ENCODE data around the gene SH2D3A.

The SH2D3A gene

GRCh38 chr19:6721138-6721474 is 46.1 kb downstream of the SH2D3A start:
- H3K4me3 ChIP-seq (ENCODE audit: low read length) = no peak overlapping the region
- no peaks in the 10 kb centered on the region for H3K36me3 ChIP-seq (ENCODE audit: control insufficient read depth, insufficient read depth, low read length)
- no peak for DNase-seq (ENCODE audit: low read depth, low spot score)
- no peaks in the 10 kb centered on the region for H3K9me3 ChIP-seq (ENCODE audit: control insufficient read depth, insufficient read depth, low read length)
- no peak overlapping the region for H3K27ac ChIP-seq (ENCODE audit: low read length)
- peaks cover 7% of the 10 kb centered on the region; the same call in 1 of the 2 replicates for H3K4me1 ChIP-seq (ENCODE audit: control insufficient read depth, insufficient read depth, low read length)
- no peaks in the 10 kb centered on the region for H3K27me3 ChIP-seq (ENCODE audit: control insufficient read depth, insufficient read depth, low read length)

GRCh38 chr19:6720369-6721137 is 46.7 kb downstream of the SH2D3A start, which contains the start of gene C3:
C3 (minus strand) TSS chr19:6720650; CDS start chr19:6720589, 61 bp downstream.
- Histone ChIP-seq H3K4me1 (ENCODE audit: control insufficient read depth, insufficient read depth, low read length) (peaks cover 7% of the 10 kb centered on the region; the same call in 1 of the 2 replicates), H3K27ac (ENCODE audit: low read length) (no peak within 1 kb of the TSS), H3K27me3 (ENCODE audit: control insufficient read depth, insufficient read depth, low read length) (no peaks in the 10 kb centered on the region), H3K4me3 (ENCODE audit: low read length) (no peak within 1 kb of the TSS), H3K9me3 (ENCODE audit: control insufficient read depth, insufficient read depth, low read length) (no peaks in the 10 kb centered on the region), H3K36me3 (ENCODE audit: control insufficient read depth, insufficient read depth, low read length) (no peaks in the 10 kb centered on the region)
- no peak for DNase-seq (ENCODE audit: low read depth, low spot score)
- WGBS (ENCODE audit: insufficient coverage, insufficient read length) = no CpG with 5 or more reads among the region's 4 CpGs

GRCh38 chr19:6719992-6720368 is 47.3 kb downstream of the SH2D3A start:
- DNase-seq (ENCODE audit: low read depth, low spot score) = no peak
- no peak overlapping the region for H3K27ac ChIP-seq (ENCODE audit: low read length)
- H3K36me3 ChIP-seq (ENCODE audit: control insufficient read depth, insufficient read depth, low read length) = no peaks in the 10 kb centered on the region
- H3K27me3 ChIP-seq (ENCODE audit: control insufficient read depth, insufficient read depth, low read length) = no peaks in the 10 kb centered on the region
- no peak overlapping the region for H3K4me3 ChIP-seq (ENCODE audit: low read length)
- H3K4me1 ChIP-seq (ENCODE audit: control insufficient read depth, insufficient read depth, low read length) = peaks cover 7% of the 10 kb centered on the region; the same call in 1 of the 2 replicates
- H3K9me3 ChIP-seq (ENCODE audit: control insufficient read depth, insufficient read depth, low read length) = no peaks in the 10 kb centered on the region
- WGBS (ENCODE audit: insufficient coverage, insufficient read length) = 100% methylated on average over 2 of the region's 3 CpGs

GRCh38 chr19:6719540-6719861 is 47.7 kb downstream of the SH2D3A start:
- H3K4me1 ChIP-seq (ENCODE audit: control insufficient read depth, insufficient read depth, low read length) = peaks cover 7% of the 10 kb centered on the region; the same call in 1 of the 2 replicates
- no peaks in the 10 kb centered on the region for H3K36me3 ChIP-seq (ENCODE audit: control insufficient read depth, insufficient read depth, low read length)
- H3K27me3 ChIP-seq (ENCODE audit: control insufficient read depth, insufficient read depth, low read length) = no peaks in the 10 kb centered on the region
- no peak overlapping the region for H3K4me3 ChIP-seq (ENCODE audit: low read length)
- no peak for DNase-seq (ENCODE audit: low read depth, low spot score)
- no peaks in the 10 kb centered on the region for H3K9me3 ChIP-seq (ENCODE audit: control insufficient read depth, insufficient read depth, low read length)
- H3K27ac ChIP-seq (ENCODE audit: low read length) = no peak overlapping the region
- 100% methylated on average over 3 of the region's 6 CpGs for WGBS (ENCODE audit: insufficient coverage, insufficient read length)

GRCh38 chr19:6718741-6719539 is 48.3 kb downstream of the SH2D3A start:
- no peak for DNase-seq (ENCODE audit: low read depth, low spot score)
- Histone ChIP-seq H3K4me1 (ENCODE audit: control insufficient read depth, insufficient read depth, low read length) (peaks cover 7% of the 10 kb centered on the region; the same call in 1 of the 2 replicates), H3K36me3 (ENCODE audit: control insufficient read depth, insufficient read depth, low read length) (no peaks in the 10 kb centered on the region), H3K27me3 (ENCODE audit: control insufficient read depth, insufficient read depth, low read length) (no peaks in the 10 kb centered on the region), H3K27ac (ENCODE audit: low read length) (no peak overlapping the region), H3K9me3 (ENCODE audit: control insufficient read depth, insufficient read depth, low read length) (no peaks in the 10 kb centered on the region), H3K4me3 (ENCODE audit: low read length) (no peak overlapping the region)
- no CpG with 5 or more reads among the region's 21 CpGs for WGBS (ENCODE audit: insufficient coverage, insufficient read length)

- DNase-seq (ENCODE audit: low read depth, low spot score) = no peak
Observed at GRCh38 chr19:6718111-6718740, 49.0 kb downstream of the SH2D3A start.

GRCh38 chr19:6717441-6717971 is 49.7 kb downstream of the SH2D3A start:
- Histone ChIP-seq H3K36me3 (ENCODE audit: control insufficient read depth, insufficient read depth, low read length) (no peaks in the 10 kb centered on the region), H3K27me3 (ENCODE audit: control insufficient read depth, insufficient read depth, low read length) (no peaks in the 10 kb centered on the region), H3K27ac (ENCODE audit: low read length) (no peak overlapping the region), H3K4me3 (ENCODE audit: low read length) (no peak overlapping the region), H3K4me1 (ENCODE audit: control insufficient read depth, insufficient read depth, low read length) (peaks cover 7% of the 10 kb centered on the region; the same call in 1 of the 2 replicates), H3K9me3 (ENCODE audit: control insufficient read depth, insufficient read depth, low read length) (no peaks in the 10 kb centered on the region)
- no peak for DNase-seq (ENCODE audit: low read depth, low spot score)
- WGBS (ENCODE audit: insufficient coverage, insufficient read length) = 100% methylated on average over 4 of the region's 4 CpGs

More at GRCh38 chr19:6718111-6718740, 49.0 kb downstream of the SH2D3A start:
- Histone ChIP-seq H3K36me3 (ENCODE audit: control insufficient read depth, insufficient read depth, low read length) (no peaks in the 10 kb centered on the region), H3K27me3 (ENCODE audit: control insufficient read depth, insufficient read depth, low read length) (no peaks in the 10 kb centered on the region), H3K27ac (ENCODE audit: low read length) (no peak overlapping the region), H3K4me1 (ENCODE audit: control insufficient read depth, insufficient read depth, low read length) (peaks cover 7% of the 10 kb centered on the region; the same call in 1 of the 2 replicates), H3K9me3 (ENCODE audit: control insufficient read depth, insufficient read depth, low read length) (no peaks in the 10 kb centered on the region), H3K4me3 (ENCODE audit: low read length) (peak overlapping the region; percentile 18; the same call in 1 of the 2 replicates)
- no CpG with 5 or more reads among the region's 23 CpGs for WGBS (ENCODE audit: insufficient coverage, insufficient read length)

- Histone ChIP-seq H3K27me3 (ENCODE audit: control insufficient read depth, insufficient read depth, low read length) (no peaks in the 10 kb centered on the region), H3K36me3 (ENCODE audit: control insufficient read depth, insufficient read depth, low read length) (no peaks in the 10 kb centered on the region), H3K4me1 (ENCODE audit: control insufficient read depth, insufficient read depth, low read length) (peaks cover 7% of the 10 kb centered on the region; the same call in 1 of the 2 replicates), H3K4me3 (ENCODE audit: low read length) (no peak overlapping the region), H3K9me3 (ENCODE audit: control insufficient read depth, insufficient read depth, low read length) (no peaks in the 10 kb centered on the region), H3K27ac (ENCODE audit: low read length) (no peak overlapping the region)
- DNase-seq (ENCODE audit: low read depth, low spot score) = no peak
- WGBS (ENCODE audit: insufficient coverage, insufficient read length) = no CpG with 5 or more reads among the region's 10 CpGs
Observed at GRCh38 chr19:6717036-6717435, 50.2 kb downstream of the SH2D3A start.

GRCh38 chr19:6716610-6716970 is 50.6 kb downstream of the SH2D3A start:
- Histone ChIP-seq H3K4me1 (ENCODE audit: control insufficient read depth, insufficient read depth, low read length) (peaks cover 7% of the 10 kb centered on the region; the same call in 1 of the 2 replicates), H3K36me3 (ENCODE audit: control insufficient read depth, insufficient read depth, low read length) (no peaks in the 10 kb centered on the region), H3K27ac (ENCODE audit: low read length) (no peak overlapping the region), H3K27me3 (ENCODE audit: control insufficient read depth, insufficient read depth, low read length) (no peaks in the 10 kb centered on the region), H3K9me3 (ENCODE audit: control insufficient read depth, insufficient read depth, low read length) (no peaks in the 10 kb centered on the region), H3K4me3 (ENCODE audit: low read length) (no peak overlapping the region)
- no peak for DNase-seq (ENCODE audit: low read depth, low spot score)
- no CpG with 5 or more reads among the region's 6 CpGs for WGBS (ENCODE audit: insufficient coverage, insufficient read length)
